T-helper 2 cell treated with Interferon-gamma antibody and Interleukin-4, amounts not matched to agents 100 ng/mL and 5 ng/mL, for 36 hours (primary cell): ENCODE data around the gene PITPNB. TPM values are rescaled to one million over a fixed set of nuclear protein-coding genes. Genes with fewer than 3 reads are reported as not detected.

Experiments used
- intact Hi-C: fragments of 100-400 bp; cut with micrococcal nuclease; formaldehyde crosslinking; loops from one replicate; pipeline ENCODE4 v1.15.1; 2023
- total RNA-seq: library from RNA; stranded (reverse); gene quantifications from 2 replicates; pipeline ENCODE4 v1.2.3, GENCODE V29; 2022

PITPNB gene
- total RNA-seq, 1 donor from 2014 or later, result 103 TPM

DNA sequence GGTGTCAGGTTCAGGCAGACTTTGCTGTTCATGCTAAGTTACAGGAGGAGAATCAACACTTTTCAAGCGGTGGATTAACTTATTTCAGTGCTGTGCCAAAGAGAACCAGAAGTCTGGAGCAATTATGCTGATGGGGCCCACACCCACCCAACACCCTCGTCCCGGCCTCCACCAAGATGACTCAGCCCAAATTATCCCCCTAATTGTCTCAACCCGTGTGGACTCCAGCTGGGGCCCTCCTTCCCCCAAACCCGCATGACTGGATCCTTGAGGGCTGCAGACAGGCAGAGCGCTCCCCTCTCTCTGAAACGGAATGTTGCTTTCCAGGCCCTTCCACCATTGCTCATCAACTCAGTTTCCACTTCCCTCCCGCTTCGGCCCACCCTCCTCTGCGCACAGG, 82.9 kb downstream of the PITPNB start:
- intact Hi-C loops, result no loop called here

GRCh38 chr22:27835446-27835845, 83.6 kb downstream of the PITPNB start:
- intact Hi-C loops, result no loop called here

GRCh38 chr22:27834364-27835185, 84.5 kb downstream of the PITPNB start:
- intact Hi-C loops, result no loop called here

DNA sequence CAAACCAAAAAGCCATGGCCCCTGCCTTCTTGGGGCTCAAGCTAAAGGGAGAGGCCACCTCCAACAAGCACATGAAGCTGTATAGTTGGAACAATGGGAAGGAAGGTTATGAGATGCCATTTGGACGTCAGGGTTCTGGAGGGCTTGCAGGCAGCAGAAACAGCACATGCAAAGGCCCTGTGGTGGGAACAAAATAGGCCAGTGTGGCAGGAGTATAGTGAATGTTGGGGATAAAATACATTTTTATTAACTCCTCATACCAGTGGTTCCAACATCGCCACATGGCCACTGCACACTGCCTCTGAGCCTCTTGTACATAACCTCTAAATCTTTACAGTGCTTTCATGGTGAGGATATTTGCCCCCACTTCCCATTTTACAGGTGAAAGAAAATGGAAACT, 85.3 kb downstream of the PITPNB start:
- intact Hi-C loops, result no loop called here

DNA sequence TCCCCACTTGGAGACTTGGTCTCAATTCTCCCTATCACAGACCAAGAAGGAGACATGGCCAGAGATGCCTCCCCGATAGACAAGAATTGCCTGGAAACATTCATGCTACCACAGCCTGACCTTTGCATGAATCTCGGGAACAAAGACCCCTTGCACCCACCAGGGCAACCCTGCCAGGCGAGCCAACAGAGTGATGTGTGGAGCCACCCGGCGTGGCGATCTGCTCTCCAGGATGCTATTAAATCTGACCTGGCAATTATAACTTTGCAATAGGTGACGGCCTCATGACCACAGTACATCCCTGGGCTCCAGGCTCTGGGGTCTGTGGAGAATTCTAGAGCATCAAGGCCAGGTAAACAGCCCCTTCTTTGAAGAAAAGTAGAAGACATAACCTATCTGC, 86.5 kb downstream of the PITPNB start:
- intact Hi-C loops, result no loop called here

DNA sequence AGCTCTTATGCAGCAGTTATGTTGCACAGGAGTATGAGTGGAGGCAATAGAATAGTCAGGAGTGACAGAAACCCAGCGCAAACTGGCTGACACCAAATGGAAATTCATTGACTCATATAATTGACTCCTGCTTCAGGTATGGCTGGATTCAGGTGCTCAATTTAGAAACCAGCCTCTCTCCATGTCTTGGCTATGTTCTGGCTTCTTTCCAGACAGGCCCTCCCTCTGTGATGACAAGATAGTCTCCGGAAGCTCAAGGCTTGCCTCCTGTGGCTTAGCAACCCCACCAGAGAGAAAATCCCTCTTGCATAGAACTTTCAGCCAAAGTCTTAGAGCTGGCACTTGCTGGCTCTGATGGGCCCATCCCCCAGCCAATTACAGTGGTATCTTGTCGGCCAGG, 89.4 kb downstream of the PITPNB start:
- intact Hi-C loops, result no loop called here

GRCh38 chr22:27827604-27828587, 91.2 kb downstream of the PITPNB start:
- intact Hi-C loops, result no loop called here

DNA sequence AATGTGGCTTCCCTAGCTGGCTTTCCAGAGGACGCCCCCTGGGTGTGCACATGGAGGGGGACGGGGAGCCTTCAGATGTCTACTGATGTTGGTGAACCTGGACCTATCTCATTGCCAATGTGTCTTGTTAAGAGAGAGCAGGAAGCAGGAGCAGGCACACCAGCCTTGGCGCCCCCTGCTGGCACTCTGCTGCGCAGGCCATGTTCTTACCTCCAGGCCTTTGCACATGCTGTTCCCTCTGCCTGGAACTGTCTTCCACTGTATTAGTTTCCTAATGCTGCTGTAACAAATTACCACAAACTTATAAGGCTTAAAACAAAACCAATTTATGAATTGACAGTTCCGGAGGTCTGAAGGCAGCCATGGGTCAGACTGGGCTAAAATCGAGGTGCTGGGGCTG, 93.9 kb downstream of the PITPNB start:
- intact Hi-C loops, result no loop called here

- intact Hi-C loops, result no loop called here
These were observed 95.8 kb downstream of the PITPNB start for GRCh38 chr22:27823221-27823620.

- intact Hi-C loops, result no loop called here
These were observed 97.9 kb downstream of the PITPNB start for GRCh38 chr22:27820896-27821866.

- intact Hi-C loops, result no loop called here
These were observed 102.5 kb downstream of the PITPNB start for GRCh38 chr22:27816552-27816951.

GRCh38 chr22:27815826-27816530, 103.1 kb downstream of the PITPNB start:
- intact Hi-C loops, result no loop called here

- intact Hi-C loops, result no loop called here
These were observed 104.1 kb downstream of the PITPNB start for GRCh38 chr22:27814993-27815392.

- intact Hi-C loops, result no loop called here
These were observed 107.3 kb downstream of the PITPNB start for GRCh38 chr22:27811778-27812177.

DNA sequence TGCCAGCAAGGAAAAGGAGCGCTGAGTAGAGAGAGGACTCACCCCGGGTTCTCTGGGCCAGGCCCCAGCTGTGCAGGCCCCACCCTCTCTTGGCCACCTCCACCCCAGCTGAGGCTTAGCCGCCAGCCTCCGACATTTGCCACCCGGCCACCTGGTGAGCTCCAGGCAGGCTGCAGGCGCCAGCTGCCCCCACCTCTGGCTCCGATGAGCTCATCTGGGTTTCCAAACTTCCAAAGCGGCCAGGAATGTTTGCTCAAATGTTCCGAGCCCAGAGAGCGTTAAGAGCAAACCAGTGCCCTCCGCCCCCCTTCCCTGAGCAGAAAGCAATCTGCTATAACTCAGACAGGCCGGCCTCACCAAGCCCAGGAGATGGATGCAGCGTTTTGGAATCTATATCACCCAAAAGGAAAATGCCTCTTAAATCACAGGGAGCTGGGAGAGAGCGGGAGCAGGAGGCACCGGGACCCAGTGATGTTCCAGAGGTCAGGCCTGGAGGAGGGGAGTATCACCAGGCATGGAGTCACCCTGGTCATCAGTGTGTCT, 108.4 kb downstream of the PITPNB start:
- intact Hi-C loops, result no loop called here

DNA sequence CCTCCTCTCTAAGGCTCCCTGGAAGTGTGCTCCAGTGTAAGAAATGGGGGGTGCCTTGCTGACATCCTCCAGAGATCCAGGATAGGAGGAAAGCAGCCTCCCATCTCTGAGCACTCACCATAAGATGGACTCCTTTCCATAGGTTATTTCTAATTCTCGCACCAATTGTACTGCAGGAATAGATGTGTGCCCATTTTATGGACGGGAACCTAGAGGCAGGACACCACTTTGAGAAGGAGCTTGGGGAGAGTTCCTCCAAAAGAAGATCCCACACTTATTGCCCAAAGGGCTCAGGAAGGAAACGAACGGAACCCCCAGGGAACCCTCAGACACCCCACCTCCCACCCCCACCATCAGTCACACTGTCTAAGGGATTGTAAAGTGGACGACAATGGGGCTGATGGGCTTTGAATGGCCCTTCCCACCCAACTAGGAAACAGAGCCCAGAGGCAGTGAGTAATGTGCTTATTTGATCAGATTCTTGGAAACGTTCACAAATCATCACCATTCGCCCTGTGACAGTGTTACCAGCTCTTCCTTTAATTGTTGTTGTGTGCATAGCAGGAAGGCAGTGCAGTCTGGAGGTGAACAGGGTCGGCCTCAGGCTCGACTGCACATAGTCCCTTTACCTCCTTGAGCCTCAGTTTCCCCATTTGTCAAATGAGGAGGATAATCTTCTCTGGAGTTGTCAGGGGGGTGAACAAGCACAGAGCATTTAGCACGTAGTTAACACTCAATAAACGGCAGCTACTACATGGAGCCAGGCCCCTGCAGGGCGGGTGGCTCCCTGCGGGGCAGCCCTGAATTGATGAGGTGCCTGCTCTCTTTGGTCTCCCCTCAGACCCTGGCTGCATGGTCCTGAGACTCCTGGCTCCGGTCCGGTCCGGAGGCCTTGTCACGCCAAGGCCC, 109.1 kb downstream of the PITPNB start:
- intact Hi-C loops, result no loop called here

GRCh38 chr22:27809226-27809603, 109.8 kb downstream of the PITPNB start:
- intact Hi-C loops, result no loop called here

- intact Hi-C loops, result no loop called here
These were observed 110.4 kb downstream of the PITPNB start for GRCh38 chr22:27808451-27809225.
